Epithelial cell of esophagus (primary cell): ENCODE data around the gene PREX1.

Experiments
- DNase-seq: peaks from one replicate; pipeline ENCODE4 v3.0.0; 2010; ENCODE audit warnings: low read depth
- H3K4me3 ChIP-seq: 2 replicates; pipeline ENCODE4 v1.5.1; 2011; ENCODE audit warnings: mild to moderate bottlenecking, low read length, control low read depth
- CTCF ChIP-seq: IDR thresholded peaks from 2 replicates; pipeline ENCODE4 v1.5.1; 2011; ENCODE audit warnings: low read depth, mild to moderate bottlenecking, low read length, control low read depth, inconsistent platforms; ENCODE audit not compliant: insufficient read depth; ENCODE audit errors: missing control alignments

The PREX1 gene

GRCh38 chr20:48735112-48735511 lies 92.7 kb downstream of the PREX1 start:
- TF ChIP-seq CTCF: no peak
- DNase-seq: no peak
- no peak overlapping the region for H3K4me3 ChIP-seq

GRCh38 chr20:48734104-48734749 lies 93.6 kb downstream of the PREX1 start:
- TF ChIP-seq CTCF: no peak
- no peak overlapping the region for H3K4me3 ChIP-seq
- DNase-seq: no peak

GRCh38 chr20:48733296-48733790 lies 94.5 kb downstream of the PREX1 start:
- H3K4me3 ChIP-seq: no peak overlapping the region
- DNase-seq: no peak
- TF ChIP-seq CTCF: no peak

- no peak for DNase-seq
- TF ChIP-seq CTCF: no peak
- no peak overlapping the region for H3K4me3 ChIP-seq
These were observed 95.5 kb downstream of the PREX1 start for GRCh38 chr20:48732081-48732829.

GRCh38 chr20:48731536-48731935 lies 96.3 kb downstream of the PREX1 start:
- H3K4me3 ChIP-seq: no peak overlapping the region
- DNase-seq: no peak
- TF ChIP-seq CTCF: no peak

GRCh38 chr20:48730977-48731376 lies 96.8 kb downstream of the PREX1 start:
- no peak overlapping the region for H3K4me3 ChIP-seq
- TF ChIP-seq CTCF: no peak
- no peak for DNase-seq
